Mucosa of descending colon (tissue), 3 donors: ENCODE data around the gene ANKRD11. TPM values are rescaled to one million over a fixed set of nuclear protein-coding genes. Genes with fewer than 3 reads are reported as not detected.
A peak's percentile ranks its signal among the peaks of the same experiment; 100 is the strongest.

Experiments used
- ATAC-seq: fragments of 200-7000 bp; cut with Tn5 transposase; one replicate; pipeline ENCODE4 v1.9.1; 2020; ENCODE audit warnings: mild to moderate bottlenecking, moderate library complexity
- DNase-seq, 3 donors: peaks; one replicate each; pipeline ENCODE4 v3.0.0-alpha.2; 2020
- H3K36me3 ChIP-seq: fragments of 200-600 bp; one replicate; pipeline ENCODE4 v1.8.0; 2021; ENCODE audit warnings: low read depth, mild to moderate bottlenecking
- H3K4me1 ChIP-seq: fragments of 200-600 bp; one replicate; pipeline ENCODE4 v1.8.0; 2021; ENCODE audit warnings: low read depth, mild to moderate bottlenecking
- H3K4me3 ChIP-seq: fragments of 200-600 bp; one replicate; pipeline ENCODE4 v1.8.0; 2021; ENCODE audit warnings: mild to moderate bottlenecking
- H3K9me3 ChIP-seq: fragments of 200-600 bp; one replicate; pipeline ENCODE4 v1.8.0; 2021; ENCODE audit warnings: mild to moderate bottlenecking
- intact Hi-C, 2 donors: fragments of 100-400 bp; cut with DNase I in 1 of 2; cut with micrococcal nuclease in 1 of 2; formaldehyde crosslinking; loops; one replicate each; pipeline versions ENCODE4 v1.11.0 to v1.11.1; 2022; cut with DNase I, micrococcal nuclease
- total RNA-seq, 3 donors: library from RNA; stranded (reverse); fragmentation: NEBNext Ultra II Directional in 2 of 3; extraction: Animal tissue kit (Norgen Biotek cat#: 25700) in 2 of 3; gene quantifications; one replicate each; pipeline versions ENCODE4 v1.2.1 to v1.2.4, GENCODE V29; 2021 to 2023
- TF ChIP-seq, protein P1 (sequence below): fragments of 200-600 bp; IDR thresholded peaks from one replicate; pipeline ENCODE4 v1.8.0; 2022; ENCODE audit warnings: antibody characterized with exemption, mild to moderate bottlenecking
- donor health status: DM: no; HTN: no; CAD: no; lungs with moderate emphysema.
- donor health status: DM: no; HTN: no; CAD: no.
- donor health status: DM: no; HTN: yes; CAD: no.

Gene ANKRD11
- total RNA-seq, 3 donors from 2014 or later, result 125 to 127 (median 127) TPM

DNA sequence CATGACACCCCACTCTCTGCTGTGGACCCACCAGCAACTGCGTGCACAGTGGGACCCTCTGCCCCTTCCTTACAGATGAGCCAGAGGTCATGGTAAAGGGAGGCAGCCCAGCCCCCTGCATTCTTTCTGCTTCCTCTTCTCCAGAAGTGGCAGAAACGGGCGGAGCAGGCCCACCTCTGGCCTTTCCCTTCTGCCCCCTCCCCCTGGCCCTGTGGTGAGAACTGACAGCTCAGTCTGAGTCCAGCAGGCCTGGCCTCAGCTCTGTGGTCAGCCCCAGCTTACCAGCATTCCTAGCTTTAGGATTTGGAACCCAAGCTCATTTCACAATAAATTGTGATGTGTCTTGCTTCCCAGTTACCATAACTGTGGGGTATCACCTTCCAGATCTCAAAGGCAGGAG, 4.8 kb upstream of the ANKRD11 start:
- Histone ChIP-seq H3K4me3 (no peak overlapping the region), H3K4me1 (peaks cover 26% of the 10 kb centered on the region), H3K9me3 (peaks cover 2% of the 10 kb centered on the region), H3K36me3 (peaks cover 4% of the 10 kb centered on the region)
- TF ChIP-seq, protein P1, sequence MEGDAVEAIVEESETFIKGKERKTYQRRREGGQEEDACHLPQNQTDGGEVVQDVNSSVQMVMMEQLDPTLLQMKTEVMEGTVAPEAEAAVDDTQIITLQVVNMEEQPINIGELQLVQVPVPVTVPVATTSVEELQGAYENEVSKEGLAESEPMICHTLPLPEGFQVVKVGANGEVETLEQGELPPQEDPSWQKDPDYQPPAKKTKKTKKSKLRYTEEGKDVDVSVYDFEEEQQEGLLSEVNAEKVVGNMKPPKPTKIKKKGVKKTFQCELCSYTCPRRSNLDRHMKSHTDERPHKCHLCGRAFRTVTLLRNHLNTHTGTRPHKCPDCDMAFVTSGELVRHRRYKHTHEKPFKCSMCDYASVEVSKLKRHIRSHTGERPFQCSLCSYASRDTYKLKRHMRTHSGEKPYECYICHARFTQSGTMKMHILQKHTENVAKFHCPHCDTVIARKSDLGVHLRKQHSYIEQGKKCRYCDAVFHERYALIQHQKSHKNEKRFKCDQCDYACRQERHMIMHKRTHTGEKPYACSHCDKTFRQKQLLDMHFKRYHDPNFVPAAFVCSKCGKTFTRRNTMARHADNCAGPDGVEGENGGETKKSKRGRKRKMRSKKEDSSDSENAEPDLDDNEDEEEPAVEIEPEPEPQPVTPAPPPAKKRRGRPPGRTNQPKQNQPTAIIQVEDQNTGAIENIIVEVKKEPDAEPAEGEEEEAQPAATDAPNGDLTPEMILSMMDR, result no peak
- ATAC-seq (no peak), DNase-seq (no peak)
- intact Hi-C loops, result no loop called here

DNA sequence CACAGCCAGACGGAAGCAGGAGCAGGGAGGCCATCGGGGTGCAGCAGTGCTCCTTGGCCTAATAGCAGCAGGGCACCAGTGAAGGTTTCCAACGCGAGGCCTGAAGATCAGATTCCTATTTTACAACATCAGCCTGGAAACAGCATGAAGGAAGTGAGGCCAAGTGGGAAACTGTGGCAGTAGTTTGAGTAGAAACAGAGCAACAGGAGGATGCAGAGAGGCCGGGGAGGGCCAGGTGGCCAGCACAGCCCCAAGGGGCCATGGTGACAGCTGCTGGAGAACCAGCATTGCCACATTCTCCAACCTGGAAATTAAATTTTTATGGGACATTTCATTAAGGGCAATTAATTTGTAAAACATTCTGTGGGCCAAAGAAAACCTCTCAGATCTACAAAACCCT, 3.4 kb upstream of the ANKRD11 start:
- DNase-seq (no peak), ATAC-seq (no peak)
- TF ChIP-seq, protein P1, result no peak
- Histone ChIP-seq H3K36me3 (peaks cover 4% of the 10 kb centered on the region), H3K4me1 (peaks cover 21% of the 10 kb centered on the region), H3K4me3 (no peak overlapping the region), H3K9me3 (peaks cover 2% of the 10 kb centered on the region)
- intact Hi-C loops, result no loop called here

DNA sequence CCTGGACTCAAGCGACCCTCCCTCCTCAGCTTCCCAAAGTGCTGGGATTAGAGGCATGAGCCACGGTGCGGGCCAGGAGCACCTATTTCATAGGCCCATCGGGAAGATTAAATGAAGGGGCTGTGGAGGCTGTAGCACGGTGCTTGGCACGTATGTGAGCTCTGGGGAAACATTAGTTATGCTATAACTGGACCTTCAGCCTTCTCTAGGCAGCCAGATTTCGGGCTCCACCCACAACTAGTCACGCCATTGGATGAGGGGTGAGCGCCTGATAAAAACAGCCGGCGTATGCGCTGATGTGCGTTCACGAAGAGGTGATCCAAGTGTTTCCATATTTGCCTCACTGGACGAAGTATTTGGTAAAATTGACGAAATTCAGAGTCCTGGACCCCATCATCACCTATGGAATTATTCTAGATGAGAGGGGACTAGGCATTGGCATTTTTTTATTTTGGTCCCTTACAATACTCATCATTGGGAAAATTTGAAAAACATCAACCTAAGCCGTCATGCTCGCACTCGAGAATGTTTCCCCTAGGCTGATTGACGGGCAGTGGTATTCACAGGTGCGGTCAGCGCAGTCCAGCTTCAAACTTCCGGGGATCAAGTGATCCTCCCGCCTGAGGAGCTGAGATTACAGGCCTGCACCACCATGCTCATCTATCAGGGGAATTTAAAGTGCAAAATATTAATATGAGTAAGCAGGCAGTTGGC, 1.8 kb upstream of the ANKRD11 start:
- TF ChIP-seq, protein P1, result no peak

DNA sequence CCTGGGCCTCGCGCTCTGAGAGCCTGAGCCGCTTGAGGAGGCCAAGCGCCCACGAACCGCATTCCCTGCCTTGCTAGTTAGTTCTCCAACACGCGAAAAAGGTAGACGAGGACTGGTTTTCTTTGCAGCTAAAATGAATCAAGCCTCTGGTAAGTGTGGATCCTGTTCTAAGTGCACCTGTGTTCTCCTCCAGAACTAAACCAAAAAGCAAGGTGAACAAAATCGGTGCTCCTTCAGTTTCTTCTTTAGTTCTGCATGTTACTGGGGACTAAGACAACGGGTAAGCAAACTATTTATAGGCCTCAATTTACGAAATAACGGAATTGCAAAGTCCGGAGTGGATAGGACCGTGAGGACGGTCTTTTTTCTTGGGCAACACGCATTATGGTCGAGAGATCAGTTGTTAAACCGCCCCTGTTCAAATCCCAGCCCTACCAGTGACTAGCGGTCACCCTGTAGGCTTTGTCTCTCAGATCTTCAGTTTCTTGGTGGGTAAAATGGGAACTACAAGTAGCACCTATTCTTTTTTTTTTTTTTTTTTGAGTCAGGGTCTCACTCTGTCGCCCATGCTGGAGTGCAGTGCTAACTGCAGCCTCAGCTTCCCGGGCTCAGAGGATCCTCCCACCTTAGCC, 993 bp upstream of the ANKRD11 start:
- DNase-seq (no peak), ATAC-seq (no peak)
- Histone ChIP-seq H3K9me3 (peaks cover 2% of the 10 kb centered on the region), H3K4me1 (peaks cover 17% of the 10 kb centered on the region), H3K36me3 (peaks cover 4% of the 10 kb centered on the region), H3K4me3 (peak overlapping the region; percentile 84)
- TF ChIP-seq, protein P1, result no peak
- intact Hi-C loops, result no loop called here

More for the DNA sequence above, 1.8 kb upstream of the ANKRD11 start:
- ATAC-seq (no peak), DNase-seq (no peak)
- peaks cover 2% of the 10 kb centered on the region for H3K9me3 ChIP-seq
- H3K4me1 ChIP-seq, result peaks cover 16% of the 10 kb centered on the region
- H3K36me3 ChIP-seq, result peaks cover 4% of the 10 kb centered on the region
- intact Hi-C loops, result no loop called here
- no peak overlapping the region for H3K4me3 ChIP-seq

DNA sequence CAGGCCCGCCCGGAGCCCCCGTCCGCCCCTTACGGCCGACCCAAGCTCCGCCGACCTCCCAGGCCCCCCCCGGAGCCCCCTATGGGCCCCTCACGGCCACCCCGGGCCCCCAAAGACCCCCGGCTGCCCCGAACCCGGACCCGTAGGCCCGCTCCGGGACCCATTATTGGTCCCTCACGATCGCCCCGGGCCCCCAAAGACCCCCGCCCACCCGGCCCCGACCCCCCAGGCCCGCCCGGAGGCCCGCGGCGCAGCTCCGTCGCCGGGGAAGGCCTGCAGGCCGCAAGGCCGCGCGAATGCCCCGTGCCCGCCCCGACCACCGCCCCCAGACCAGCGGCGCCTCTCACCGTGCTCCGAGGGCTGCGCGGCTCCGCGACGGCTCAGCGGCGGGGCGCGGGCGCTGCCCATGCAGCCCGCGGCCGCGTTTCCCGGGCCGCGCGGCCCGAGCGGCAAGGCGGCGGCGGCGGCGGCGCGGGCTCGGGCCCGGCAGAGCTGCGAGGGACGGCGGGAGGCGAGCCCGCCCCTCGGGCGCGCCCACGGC, 393 bp downstream of the ANKRD11 start:
- intact Hi-C loops, result no loop called here
- Histone ChIP-seq H3K4me1 (peaks cover 30% of the 10 kb centered on the region), H3K4me3 (peak overlapping the region; percentile 84), H3K36me3 (peaks cover 4% of the 10 kb centered on the region), H3K9me3 (peaks cover 2% of the 10 kb centered on the region)
- TF ChIP-seq, protein P1, result no peak
- ATAC-seq (no peak), DNase-seq (peak in 2 of 3 donors; percentile 65)
